ENCODE measurements around the gene CDH4.

Gene CDH4

DNA sequence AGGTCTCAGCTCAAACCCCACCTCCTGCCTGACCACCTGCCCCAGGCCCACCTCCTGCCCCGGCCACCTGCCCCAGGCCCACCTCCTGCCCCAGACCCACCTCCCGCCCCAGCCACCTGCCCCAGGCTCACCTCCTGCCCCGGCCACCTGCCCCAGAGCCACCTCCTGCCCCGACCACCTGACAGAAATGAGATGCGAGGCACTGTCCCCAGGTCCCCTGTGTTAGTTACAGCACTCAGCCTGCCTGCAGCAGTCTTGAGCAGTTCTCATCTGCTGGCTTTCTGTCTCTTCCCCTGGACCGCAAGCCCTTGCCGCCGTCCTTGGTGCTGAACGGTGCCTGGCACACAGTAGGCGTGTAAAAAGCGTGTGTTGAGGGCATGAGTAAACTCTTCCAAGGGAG lies 79.5 kb downstream of the CDH4 start:
- H3K27ac Mint-ChIP-seq (ENCODE audit: low read depth), result no peak overlapping the region
- no peaks in the 10 kb centered on the region for H3K27me3 Mint-ChIP-seq
- ATAC-seq (replicated peaks; ENCODE audit: extremely low read depth, poor library complexity, severe bottlenecking) (no peak), DNase-seq (ENCODE audit: low spot score in 2 of 2) (no peak)
- H3K36me3 Mint-ChIP-seq (ENCODE audit: insufficient read depth), result peaks cover 2% of the 10 kb centered on the region
- H3K4me3 Mint-ChIP-seq, result no peak overlapping the region
- no peaks in the 10 kb centered on the region for H3K4me1 Mint-ChIP-seq
- H3K9me3 Mint-ChIP-seq, result no peaks in the 10 kb centered on the region

DNA sequence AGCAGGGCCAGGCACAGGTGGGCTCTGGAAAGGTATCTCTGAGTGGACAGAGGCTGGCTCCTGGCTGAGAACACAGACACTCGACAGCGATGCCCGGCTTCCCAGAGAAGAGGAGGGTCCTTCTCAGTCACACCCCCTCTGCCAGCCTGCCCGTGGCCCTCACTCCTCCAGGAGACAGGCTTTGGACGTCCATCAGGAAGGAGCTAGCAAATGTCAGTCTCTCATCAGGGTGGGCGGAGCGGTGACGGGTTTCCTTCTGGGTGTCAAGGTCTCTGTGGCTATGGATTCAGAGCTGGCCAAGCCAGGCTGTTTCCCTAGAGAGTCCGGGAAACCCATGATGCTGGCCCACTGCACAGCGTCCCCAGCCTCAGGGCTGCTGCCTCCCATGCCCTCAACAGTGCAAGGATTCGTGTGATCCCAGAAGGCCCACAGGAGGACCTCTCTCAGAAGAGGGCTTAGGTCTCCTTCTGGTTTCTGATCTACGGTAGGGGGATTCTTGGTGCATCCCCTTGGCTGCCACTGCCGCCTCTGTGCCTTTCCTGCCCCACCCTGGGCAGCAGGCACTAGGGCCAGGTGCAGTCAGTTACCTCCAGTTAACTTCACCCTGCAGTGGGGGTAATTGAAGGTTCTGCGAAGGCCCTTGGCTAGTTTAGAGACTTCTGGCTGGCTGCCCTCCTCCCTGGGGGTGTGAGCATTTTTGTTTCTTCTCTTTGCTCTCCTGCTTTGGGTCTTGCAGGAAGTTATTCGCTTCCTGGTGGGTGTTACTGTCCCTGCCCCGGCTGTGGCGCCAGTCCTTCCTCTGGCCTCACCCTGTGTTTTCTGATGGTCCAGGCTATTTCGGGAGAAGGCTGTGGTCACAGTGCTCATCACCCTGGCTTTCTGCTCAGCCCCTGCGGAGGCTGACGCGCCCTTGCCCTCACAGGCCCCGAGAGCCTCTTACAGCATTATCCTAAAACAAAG lies 80.2 kb downstream of the CDH4 start:
- Mint-ChIP-seq H3K27ac (ENCODE audit: low read depth) (no peak overlapping the region), H3K4me3 (no peak overlapping the region), H3K27me3 (no peaks in the 10 kb centered on the region), H3K36me3 (ENCODE audit: insufficient read depth) (peaks cover 2% of the 10 kb centered on the region), H3K9me3 (no peaks in the 10 kb centered on the region), H3K4me1 (no peaks in the 10 kb centered on the region)
- ATAC-seq (replicated peaks; ENCODE audit: extremely low read depth, poor library complexity, severe bottlenecking) (no peak), DNase-seq (ENCODE audit: low spot score in 2 of 2) (no peak)

DNA sequence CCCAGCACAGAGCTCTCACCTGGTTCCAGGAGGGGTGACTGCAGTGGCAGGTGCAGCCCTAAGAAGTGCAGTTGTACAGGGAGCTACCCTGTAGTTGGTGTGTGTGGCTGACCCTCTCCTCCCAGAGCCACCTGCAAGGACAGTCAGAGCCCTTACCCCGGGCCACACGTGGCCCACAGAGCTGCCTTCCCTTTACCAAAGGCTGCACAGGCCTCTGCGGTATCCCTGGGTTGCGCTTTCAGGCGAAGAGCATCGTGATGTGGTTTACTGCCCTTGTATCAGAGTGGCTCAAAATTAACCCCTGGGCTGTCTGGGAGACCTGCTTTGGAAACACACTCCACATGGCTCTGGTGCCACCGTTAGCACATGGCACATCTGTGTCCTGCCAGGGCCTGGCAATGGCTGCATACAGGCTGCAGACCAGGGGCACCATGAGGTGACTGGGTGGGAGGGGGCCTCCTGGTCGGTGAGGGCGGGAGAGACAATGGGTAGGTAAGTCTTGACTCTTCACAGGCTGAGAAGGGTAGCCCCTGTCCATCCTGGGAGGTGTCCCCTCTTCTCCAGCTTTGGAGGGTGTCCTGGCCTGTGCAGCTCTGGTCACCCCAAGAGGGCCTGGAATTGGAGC lies 81.5 kb downstream of the CDH4 start:
- no peak for DNase-seq (ENCODE audit: low spot score in 2 of 2)
- no peaks in the 10 kb centered on the region for H3K27me3 Mint-ChIP-seq
- no peak overlapping the region for H3K4me3 Mint-ChIP-seq
- ATAC-seq (replicated peaks; ENCODE audit: extremely low read depth, poor library complexity, severe bottlenecking), result no peak
- H3K4me1 Mint-ChIP-seq, result no peaks in the 10 kb centered on the region
- H3K27ac Mint-ChIP-seq (ENCODE audit: low read depth), result no peak overlapping the region
- H3K9me3 Mint-ChIP-seq, result no peaks in the 10 kb centered on the region
- peaks cover 2% of the 10 kb centered on the region for H3K36me3 Mint-ChIP-seq (ENCODE audit: insufficient read depth)

DNA sequence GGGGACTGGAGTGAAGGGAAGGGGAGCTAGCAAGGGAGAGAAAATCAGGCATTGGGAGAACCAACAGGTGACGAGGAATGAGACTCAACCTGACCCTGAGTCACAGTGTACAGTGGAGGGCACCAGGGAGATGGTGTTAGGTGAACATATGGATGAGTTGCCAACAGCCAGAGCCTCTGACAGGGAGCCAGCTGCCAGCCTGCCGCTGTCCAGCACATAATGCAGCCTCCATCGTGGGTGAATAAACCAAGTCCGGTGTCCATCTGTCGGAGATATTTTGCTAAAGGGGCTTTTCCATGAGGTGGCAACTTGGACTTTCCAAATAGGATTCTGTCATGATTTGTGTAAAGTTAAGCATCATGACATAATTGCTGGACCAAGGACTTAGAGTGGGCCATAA lies 88.1 kb downstream of the CDH4 start:
- H3K4me1 Mint-ChIP-seq, result no peaks in the 10 kb centered on the region
- H3K4me3 Mint-ChIP-seq, result no peak overlapping the region
- H3K27ac Mint-ChIP-seq (ENCODE audit: low read depth), result no peak overlapping the region
- no peak for DNase-seq (ENCODE audit: low spot score in 2 of 2)
- H3K9me3 Mint-ChIP-seq, result peaks cover 6% of the 10 kb centered on the region
- no peak for ATAC-seq (replicated peaks; ENCODE audit: extremely low read depth, poor library complexity, severe bottlenecking)
- peaks cover 17% of the 10 kb centered on the region for H3K27me3 Mint-ChIP-seq
- H3K36me3 Mint-ChIP-seq (ENCODE audit: insufficient read depth), result no peaks in the 10 kb centered on the region

DNA sequence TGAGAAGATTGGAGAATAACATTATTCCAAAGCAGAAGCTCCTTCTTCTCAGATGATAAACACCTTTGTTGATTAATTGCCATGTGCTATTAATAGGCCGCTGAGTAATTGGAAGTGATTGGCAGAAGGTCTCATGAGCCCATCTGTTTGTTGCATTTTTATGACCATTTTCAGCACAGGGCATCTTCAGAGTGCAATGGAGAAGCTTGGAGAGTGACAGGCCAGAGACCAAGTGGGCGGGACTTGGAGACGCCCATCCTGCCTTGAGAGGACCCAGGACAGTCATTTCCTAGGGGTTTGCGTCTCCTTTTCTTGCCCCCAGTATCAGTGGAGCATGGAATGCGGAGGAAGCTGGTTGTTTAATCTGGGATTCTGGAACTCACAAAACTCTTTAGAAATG lies 89.5 kb downstream of the CDH4 start:
- peaks cover 27% of the 10 kb centered on the region for H3K27me3 Mint-ChIP-seq
- ATAC-seq (replicated peaks; ENCODE audit: extremely low read depth, poor library complexity, severe bottlenecking), result no peak
- H3K27ac Mint-ChIP-seq (ENCODE audit: low read depth), result no peak overlapping the region
- H3K9me3 Mint-ChIP-seq, result peaks cover 6% of the 10 kb centered on the region
- no peak for DNase-seq (ENCODE audit: low spot score in 2 of 2)
- no peaks in the 10 kb centered on the region for H3K36me3 Mint-ChIP-seq (ENCODE audit: insufficient read depth)
- no peak overlapping the region for H3K4me3 Mint-ChIP-seq
- H3K4me1 Mint-ChIP-seq, result no peaks in the 10 kb centered on the region

DNA sequence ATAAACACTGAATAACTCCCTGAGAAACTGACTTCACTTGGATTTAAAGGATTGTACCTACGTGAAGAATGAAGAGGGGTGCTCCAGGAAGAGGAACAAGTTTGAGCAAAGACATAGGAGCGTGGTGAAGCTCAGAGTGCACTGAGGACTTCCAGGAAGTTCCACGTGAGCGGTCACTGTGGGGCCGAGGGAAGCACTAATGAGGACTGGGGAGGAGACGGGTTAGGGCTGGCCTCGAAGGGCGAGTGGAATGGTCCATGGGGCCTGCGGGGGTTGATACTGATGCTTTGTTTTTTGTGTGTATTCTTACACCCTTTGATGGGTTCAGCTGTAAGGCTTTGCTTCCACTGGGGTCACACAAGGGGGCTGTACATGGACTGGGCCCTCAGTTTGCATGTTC lies 91.9 kb downstream of the CDH4 start:
- H3K4me3 Mint-ChIP-seq, result no peak overlapping the region
- peaks cover 4% of the 10 kb centered on the region for H3K9me3 Mint-ChIP-seq
- H3K36me3 Mint-ChIP-seq (ENCODE audit: insufficient read depth), result no peaks in the 10 kb centered on the region
- no peak overlapping the region for H3K27ac Mint-ChIP-seq (ENCODE audit: low read depth)
- no peaks in the 10 kb centered on the region for H3K4me1 Mint-ChIP-seq
- ATAC-seq (replicated peaks; ENCODE audit: extremely low read depth, poor library complexity, severe bottlenecking), result no peak
- peaks cover 27% of the 10 kb centered on the region for H3K27me3 Mint-ChIP-seq
- no peak for DNase-seq (ENCODE audit: low spot score in 2 of 2)

DNA sequence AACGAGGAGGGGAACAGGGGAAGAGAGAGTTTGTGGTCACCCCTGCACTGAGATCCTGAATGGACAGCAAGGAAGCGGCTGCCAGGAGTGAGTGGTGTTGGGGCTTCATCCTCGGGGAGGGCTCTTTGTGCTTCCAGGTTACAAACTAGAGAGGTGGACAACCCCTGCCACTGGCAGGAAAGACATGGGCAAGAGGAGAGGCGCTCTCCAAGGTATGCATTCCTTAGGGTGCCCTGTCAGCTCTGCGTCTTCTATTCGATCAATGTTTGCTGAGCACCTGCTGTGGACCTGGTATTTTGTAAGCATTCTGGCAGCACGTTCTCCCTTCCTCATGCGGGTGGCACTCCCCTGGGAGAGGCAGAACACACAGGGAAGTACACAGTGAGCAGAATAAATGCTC lies 93.6 kb downstream of the CDH4 start:
- DNase-seq (ENCODE audit: low spot score in 2 of 2) (no peak), ATAC-seq (replicated peaks; ENCODE audit: extremely low read depth, poor library complexity, severe bottlenecking) (no peak)
- no peaks in the 10 kb centered on the region for H3K36me3 Mint-ChIP-seq (ENCODE audit: insufficient read depth)
- no peak overlapping the region for H3K27ac Mint-ChIP-seq (ENCODE audit: low read depth)
- no peak overlapping the region for H3K4me3 Mint-ChIP-seq
- peaks cover 27% of the 10 kb centered on the region for H3K27me3 Mint-ChIP-seq
- no peaks in the 10 kb centered on the region for H3K9me3 Mint-ChIP-seq
- H3K4me1 Mint-ChIP-seq, result no peaks in the 10 kb centered on the region

DNA sequence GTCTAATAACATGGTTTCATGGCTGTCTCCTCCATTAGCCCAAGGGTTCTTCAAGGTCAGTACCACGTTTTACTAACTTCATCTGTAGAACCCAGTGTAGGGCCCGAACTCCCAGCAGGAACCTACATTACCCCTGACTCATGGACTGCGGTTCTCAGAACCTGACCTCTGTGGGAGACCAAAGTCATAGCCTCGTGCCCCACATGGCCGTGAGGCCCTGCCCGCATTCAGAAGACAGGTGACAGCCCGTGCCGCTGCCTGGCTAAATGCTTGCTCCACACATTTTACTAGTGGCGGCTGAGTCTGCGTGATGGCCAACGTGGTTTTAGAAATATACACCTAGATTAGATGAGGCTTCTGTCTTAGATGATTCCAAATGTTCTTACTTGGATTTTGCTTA lies 94.9 kb downstream of the CDH4 start:
- Mint-ChIP-seq H3K36me3 (ENCODE audit: insufficient read depth) (no peaks in the 10 kb centered on the region), H3K27me3 (peaks cover 27% of the 10 kb centered on the region), H3K4me3 (no peak overlapping the region), H3K4me1 (no peaks in the 10 kb centered on the region), H3K9me3 (no peaks in the 10 kb centered on the region), H3K27ac (ENCODE audit: low read depth) (no peak overlapping the region)
- ATAC-seq (replicated peaks; ENCODE audit: extremely low read depth, poor library complexity, severe bottlenecking) (no peak), DNase-seq (ENCODE audit: low spot score in 2 of 2) (no peak)

DNA sequence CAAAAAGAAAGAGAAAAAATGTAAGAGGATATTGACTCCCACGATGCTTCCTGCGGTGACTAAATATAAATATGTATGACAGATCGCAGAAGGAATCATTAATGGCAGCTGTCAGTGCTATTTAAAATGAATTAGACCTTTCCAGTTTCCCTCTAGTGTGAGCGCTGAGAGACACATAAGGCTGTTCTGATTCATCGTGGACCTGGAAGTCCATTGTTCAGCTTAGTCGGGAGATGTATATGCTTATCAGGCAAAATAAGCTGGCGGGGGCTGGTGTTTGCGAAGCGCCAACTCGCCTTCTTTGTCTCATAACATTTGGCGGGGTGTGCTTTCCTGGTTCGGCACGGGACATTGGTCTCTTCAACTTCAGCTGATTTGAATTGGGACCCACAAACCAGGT lies 95.4 kb downstream of the CDH4 start:
- no peaks in the 10 kb centered on the region for H3K4me1 Mint-ChIP-seq
- no peak for ATAC-seq (replicated peaks; ENCODE audit: extremely low read depth, poor library complexity, severe bottlenecking)
- H3K36me3 Mint-ChIP-seq (ENCODE audit: insufficient read depth), result no peaks in the 10 kb centered on the region
- H3K27me3 Mint-ChIP-seq, result peaks cover 27% of the 10 kb centered on the region
- DNase-seq (ENCODE audit: low spot score in 2 of 2), result no peak
- H3K4me3 Mint-ChIP-seq, result no peak overlapping the region
- H3K9me3 Mint-ChIP-seq, result no peaks in the 10 kb centered on the region
- H3K27ac Mint-ChIP-seq (ENCODE audit: low read depth), result no peak overlapping the region

DNA sequence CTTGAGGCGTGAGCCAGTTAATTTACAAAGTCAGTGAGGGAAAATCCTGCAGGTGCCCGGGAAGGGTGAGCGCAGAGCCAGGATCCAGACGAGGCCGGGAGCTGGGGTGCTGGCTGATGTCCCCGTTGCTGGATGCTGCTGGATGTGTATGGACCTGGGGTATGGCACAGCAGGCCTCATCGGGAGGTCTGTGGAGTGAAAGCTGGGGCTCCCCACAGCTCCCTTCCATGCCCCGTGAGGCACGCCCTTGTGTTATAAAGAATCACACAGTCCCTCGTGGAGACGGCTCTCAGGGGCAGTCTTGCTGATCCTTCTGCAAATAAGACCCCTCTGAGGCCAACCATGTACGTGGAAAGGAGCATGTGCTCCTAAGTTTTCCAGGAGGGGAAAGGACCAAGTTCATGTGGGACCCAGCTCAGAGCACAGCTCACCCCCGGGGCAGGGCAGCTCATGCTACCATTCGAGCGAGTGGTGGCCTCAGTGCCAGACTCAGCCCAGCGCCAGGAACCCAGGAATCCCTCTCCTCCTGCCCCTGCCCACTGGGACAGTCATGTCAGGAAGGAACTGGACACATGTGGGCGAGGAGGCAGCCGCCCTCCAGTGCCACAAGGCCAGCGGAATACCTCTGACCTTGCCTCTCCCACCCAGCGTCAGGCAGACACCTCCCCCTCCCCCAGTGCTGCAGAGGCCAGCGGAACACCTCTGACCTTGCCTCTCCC lies 97.5 kb downstream of the CDH4 start:
- no peak overlapping the region for H3K4me3 Mint-ChIP-seq
- peaks cover 10% of the 10 kb centered on the region for H3K27me3 Mint-ChIP-seq
- no peaks in the 10 kb centered on the region for H3K36me3 Mint-ChIP-seq (ENCODE audit: insufficient read depth)
- H3K9me3 Mint-ChIP-seq, result no peaks in the 10 kb centered on the region
- H3K27ac Mint-ChIP-seq (ENCODE audit: low read depth), result no peak overlapping the region
- ATAC-seq (replicated peaks; ENCODE audit: extremely low read depth, poor library complexity, severe bottlenecking) (no peak), DNase-seq (ENCODE audit: low spot score in 2 of 2) (no peak)
- H3K4me1 Mint-ChIP-seq, result no peaks in the 10 kb centered on the region

DNA sequence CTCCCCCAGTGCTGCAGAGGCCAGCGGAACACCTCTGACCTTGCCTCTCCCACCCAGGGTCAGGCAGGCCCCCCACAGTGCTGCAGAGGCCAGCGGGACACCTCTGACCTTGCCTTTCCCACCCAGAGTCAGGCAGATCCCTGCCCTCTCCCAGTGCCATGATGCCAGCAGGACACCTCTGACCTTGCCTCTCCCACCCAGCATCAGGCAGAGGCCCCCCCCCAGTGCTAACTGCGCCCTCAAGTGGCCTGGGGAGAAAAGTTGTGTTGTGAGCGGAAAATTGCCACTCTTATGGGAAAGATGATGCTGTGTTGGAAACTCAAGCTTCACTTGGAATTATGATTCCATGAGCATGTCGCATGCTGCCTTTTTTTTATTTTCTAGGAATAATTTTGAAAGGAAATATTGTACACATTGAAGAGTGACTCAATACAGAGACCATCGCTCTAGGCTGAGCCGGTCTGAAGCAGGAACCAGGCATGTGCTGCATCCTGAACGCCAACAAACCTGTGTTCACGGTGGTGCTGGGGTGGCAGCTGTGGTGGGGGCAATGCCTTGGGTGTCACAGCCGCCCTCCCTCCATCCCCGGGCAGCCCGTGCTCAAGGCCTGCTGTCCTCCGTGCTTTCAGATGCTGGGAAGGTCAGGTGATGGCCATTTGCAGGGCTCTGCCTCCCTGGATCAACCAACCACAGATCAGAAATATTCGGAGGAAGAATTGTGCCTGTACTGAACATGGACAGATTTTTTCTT lies 98.6 kb downstream of the CDH4 start:
- no peaks in the 10 kb centered on the region for H3K4me1 Mint-ChIP-seq
- no peak for ATAC-seq (replicated peaks; ENCODE audit: extremely low read depth, poor library complexity, severe bottlenecking)
- no peaks in the 10 kb centered on the region for H3K9me3 Mint-ChIP-seq
- H3K27me3 Mint-ChIP-seq, result peaks cover 13% of the 10 kb centered on the region
- no peaks in the 10 kb centered on the region for H3K36me3 Mint-ChIP-seq (ENCODE audit: insufficient read depth)
- no peak overlapping the region for H3K4me3 Mint-ChIP-seq
- no peak overlapping the region for H3K27ac Mint-ChIP-seq (ENCODE audit: low read depth)
- no peak for DNase-seq (ENCODE audit: low spot score in 2 of 2)

Data from central memory CD8-positive, alpha-beta T cell (primary cell).